Stimulated activated CD4-positive, alpha-beta T cell treated with anti-CD3 and anti-CD28 coated beads, Interleukin-4, amount 100 ng/mL, for 1 hour (primary cell): Measurements from ENCODE around the gene TPSAB1.
"Not testable (repeated sequence)": the region's sequence is repeated elsewhere in the genome, so short reads cannot be mapped to it uniquely, and the experiment has no call there.

Experiments
- DNase-seq: peaks from one replicate; pipeline ENCODE4 v3.0.0-alpha.2; 2020

Gene TPSAB1

GRCh38 chr16:1253701-1254364 lies 13.3 kb downstream of the TPSAB1 start:
- DNase-seq, result not testable (repeated sequence)

- DNase-seq, result not testable (repeated sequence)
These were observed 14.3 kb downstream of the TPSAB1 start for GRCh38 chr16:1254821-1255220.

DNA sequence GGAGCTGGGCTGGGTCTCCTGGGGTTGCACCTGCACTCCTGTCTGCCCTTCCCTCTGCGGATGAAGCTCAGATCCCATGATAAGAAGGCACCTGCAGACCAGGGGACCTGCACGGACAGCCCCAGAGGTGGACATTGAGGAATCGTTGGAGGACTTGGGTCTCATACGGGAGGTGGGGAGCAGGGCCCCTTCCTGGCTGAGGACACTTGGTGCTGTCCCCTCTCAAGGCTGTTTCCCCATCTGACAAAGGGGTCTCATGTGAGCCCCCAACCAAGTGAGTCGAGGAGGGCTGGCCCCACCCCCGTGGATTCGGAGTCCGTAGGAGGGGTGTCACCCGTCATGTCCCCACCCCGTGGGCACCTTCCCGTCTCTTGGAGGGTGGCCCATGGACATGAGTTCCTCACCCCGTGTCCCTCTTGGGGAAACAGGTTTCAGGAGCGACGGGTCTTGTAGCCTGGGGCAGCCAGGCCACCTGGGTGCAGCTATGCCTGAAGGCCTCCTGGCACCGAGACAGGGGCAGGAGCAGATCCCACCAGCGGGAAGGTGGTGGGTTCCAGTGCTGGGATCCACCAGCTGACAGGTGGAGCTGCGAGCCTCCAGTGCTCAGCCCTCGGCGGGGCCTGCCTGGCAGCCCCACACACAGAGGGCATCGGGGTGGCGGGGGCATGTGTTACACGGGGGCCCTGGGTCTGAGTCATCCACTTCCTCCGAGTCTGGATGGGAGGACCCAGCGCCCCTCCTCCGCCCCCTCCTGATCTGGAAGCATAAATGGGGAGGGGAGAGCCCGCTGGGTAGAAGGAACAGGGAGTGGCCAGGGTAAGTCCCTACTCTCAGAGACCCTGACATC lies 15.0 kb downstream of the TPSAB1 start, which contains the start of gene TPSD1:
TSS of gene TPSD1 (plus strand) at position 794 of the 847 bp plus-strand sequence. CDS start 212 bp downstream, outside the sequence.
- not testable (repeated sequence) for DNase-seq

- DNase-seq, result not testable (repeated sequence)
These were observed 15.9 kb downstream of the TPSAB1 start for GRCh38 chr16:1256296-1256873.

DNA sequence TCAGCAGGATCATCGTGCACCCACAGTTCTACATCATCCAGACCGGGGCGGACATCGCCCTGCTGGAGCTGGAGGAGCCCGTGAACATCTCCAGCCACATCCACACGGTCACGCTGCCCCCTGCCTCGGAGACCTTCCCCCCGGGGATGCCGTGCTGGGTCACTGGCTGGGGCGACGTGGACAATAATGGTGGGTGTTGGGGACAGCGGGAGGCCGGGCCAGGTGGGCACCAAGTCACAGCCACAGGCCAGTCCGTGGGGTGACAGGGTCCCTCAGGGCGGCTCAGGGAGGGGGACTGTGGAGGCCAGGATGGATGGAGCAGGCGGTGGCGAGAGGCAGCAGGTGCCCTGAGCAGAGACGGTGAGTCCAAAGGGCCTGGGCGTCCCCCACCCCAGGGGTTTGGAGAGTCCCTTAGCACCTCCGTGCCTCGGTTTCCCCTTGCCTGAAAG lies 16.4 kb downstream of the TPSAB1 start:
- no peak for DNase-seq

DNA sequence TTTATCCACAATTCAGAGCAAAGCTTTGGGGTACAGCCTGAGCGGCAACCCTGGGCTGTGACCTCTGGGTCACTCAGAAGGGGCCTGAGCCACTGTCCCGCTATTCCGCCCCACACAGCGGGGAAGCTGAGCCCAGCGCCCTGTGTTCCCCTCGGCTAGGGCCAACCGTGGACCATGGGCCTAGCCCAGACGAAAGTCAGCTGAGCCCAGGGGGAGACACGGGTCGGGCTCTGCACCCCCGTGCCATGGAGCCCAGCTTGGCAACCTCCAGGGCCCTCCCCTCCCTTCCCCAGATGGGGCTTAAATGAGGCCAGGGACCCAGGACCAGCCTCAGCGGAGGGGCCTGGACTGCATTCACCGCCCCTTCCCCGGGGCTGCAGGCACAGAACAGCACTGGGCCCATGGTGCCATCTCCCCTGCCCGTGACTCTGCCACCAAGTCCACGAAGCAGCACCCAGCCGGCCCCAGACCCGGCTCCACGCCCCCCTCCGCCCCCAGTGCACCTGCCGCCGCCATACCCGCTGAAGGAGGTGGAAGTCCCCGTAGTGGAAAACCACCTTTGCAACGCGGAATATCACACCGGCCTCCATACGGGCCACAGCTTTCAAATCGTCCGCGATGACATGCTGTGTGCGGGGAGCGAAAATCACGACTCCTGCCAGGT lies 17.2 kb downstream of the TPSAB1 start:
- no peak for DNase-seq

DNA sequence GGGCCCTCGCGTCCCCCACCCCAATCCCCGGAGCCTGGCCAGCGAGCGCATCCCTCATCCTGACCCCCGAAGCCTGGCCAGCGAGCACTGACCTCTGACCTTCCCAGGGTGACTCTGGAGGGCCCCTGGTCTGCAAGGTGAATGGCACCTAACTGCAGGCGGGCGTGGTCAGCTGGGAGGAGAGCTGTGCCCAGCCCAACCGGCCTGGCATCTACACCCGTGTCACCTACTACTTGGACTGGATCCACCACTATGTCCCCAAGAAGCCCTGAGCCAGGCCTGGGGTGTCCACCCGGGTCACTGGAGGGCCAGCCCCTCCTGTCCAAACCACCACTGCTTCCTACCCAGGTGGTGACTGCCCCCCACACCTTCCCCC lies 17.7 kb downstream of the TPSAB1 start:
- DNase-seq, result no peak

DNA sequence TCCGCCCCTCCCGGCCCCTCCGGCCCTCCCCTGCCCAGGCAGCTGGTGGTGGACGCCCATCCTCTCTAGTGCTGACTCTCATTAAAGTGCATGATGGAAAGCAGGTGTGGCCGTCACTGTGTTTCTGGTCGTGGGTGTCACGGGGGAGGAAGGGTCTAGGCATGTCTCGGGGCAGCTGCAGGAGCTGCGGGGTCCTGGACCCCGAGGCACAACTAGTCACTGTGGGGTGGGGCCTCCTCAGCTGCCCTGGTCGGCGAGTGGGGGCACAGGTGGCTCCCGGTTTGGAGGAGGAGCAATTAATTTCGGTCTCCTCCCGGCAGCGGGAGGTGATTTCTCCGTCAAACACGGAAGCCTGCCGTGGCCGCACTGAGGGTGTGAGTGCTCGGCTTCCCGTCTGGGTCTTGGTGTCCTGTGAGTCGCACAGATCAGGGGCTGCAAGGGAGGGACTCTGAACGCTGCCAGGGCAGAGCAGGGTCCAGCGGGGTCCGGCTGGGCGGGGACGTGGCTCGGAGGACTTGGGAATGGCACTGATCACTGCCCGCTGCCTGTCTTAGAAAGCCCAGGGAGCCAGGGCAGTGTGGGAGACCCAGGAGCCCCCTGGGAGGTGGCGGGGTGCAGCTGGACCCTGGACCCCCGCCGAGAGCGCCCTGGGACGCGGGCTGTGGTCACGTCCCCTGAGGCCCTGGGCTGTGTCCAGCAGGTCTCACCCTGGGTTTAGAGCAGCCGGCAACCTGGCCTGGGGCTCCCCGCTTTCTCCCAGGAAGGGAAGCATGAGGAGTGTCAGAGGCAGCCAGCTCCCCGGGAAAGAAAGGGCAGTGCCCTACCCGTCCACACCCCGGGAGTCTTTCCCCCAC lies 18.6 kb downstream of the TPSAB1 start:
- no peak for DNase-seq

GRCh38 chr16:1259760-1260068 lies 19.2 kb downstream of the TPSAB1 start:
- no peak for DNase-seq

DNA sequence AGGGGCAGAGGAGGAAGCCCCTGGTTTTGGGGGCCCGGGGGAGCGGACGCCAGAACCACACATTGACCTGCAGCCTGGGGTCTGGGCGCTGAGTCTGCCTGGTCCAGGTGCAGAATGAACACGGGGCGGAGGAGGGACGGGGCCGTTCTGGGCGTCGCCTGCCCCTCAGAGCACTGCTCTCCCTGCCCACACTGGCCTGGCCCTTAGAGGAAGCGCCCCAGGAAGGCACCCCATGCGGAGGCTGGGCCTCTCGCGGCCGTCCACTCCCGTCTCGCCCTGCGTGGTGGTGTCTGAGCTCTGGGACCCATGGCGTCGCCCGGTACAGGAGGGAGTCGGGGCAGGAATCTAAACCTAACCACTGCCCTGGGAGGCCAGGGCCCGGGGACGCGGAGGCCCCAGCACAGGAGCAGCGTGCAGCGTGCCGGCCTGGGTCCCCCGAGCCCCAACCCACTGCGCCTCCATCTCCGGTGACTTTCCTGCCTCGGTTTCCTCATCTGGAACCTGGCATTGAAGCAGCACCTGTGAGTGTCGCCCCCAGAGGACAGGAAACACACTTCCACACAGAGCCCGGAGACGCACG lies 19.7 kb downstream of the TPSAB1 start:
- DNase-seq, result no peak

GRCh38 chr16:1261131-1261892 lies 20.8 kb downstream of the TPSAB1 start:
- no peak for DNase-seq

DNA sequence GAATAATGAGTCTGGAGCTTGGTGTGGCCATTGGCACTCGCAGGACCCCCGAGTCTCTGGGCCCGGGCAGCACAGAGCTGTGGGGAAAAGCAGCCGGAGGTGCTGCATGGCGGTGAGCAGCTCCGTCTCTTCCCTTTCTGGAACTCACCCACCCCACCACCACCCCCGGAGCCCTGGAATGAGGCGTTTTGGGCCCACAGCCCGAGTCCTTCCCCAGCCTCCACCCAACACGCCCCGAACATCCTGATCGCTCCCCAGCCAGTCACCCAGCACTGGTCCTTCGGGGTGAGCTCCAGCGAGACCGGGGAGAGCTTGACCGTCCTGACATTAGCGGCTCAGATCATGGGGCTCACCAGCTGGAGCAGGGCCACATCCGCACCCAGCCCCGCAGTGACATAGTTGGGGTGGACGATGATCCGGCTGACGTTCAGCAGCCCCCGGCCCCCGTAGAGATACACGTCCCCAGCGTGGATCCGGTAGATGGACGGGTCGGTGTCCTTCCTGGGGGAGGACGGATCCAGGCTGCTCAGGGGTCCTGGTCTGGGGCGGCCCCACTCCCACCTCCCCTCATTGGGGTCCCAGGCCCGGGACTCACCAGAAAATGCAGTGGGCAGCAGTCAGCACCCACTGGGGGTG lies 21.8 kb downstream of the TPSAB1 start:
- DNase-seq, result no peak

GRCh38 chr16:1262846-1263221 lies 22.3 kb downstream of the TPSAB1 start:
- no peak for DNase-seq

DNA sequence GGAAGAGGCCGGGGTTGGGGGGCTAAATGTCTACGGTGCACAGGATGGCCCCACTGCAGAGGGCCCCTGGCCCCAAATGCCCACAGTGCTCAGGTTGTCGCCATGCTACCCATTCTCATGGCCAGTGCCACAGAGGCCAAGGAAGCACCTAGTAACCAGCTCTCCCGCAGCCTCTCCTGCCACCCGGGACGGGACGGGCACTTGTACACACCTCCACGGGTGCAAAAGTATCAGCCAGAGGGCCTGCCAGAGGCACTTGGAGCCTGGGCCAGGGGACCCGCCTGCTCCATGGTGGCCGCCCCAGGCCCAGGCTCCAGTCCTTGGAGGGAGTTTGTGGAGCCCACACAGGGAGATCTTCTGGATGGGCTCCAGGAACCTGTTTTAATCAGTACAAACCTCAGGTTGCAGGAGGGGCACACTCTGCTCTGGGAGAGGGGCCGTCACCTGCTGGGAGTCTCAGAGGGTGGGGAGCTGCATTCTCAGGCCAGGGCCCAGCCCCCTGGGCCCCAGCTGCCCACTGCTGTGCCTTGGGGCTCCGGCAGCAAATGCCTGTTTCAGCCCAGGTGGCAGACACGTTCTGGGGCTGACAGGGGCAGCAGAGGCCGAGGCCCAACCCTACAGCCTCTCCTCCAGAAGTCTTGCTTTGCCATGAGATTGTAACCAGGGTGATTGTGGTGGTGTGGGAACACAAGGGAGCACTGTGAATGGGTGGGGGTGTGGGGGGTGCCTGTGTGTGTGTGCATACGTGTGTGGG lies 23.3 kb downstream of the TPSAB1 start:
- no peak for DNase-seq

DNA sequence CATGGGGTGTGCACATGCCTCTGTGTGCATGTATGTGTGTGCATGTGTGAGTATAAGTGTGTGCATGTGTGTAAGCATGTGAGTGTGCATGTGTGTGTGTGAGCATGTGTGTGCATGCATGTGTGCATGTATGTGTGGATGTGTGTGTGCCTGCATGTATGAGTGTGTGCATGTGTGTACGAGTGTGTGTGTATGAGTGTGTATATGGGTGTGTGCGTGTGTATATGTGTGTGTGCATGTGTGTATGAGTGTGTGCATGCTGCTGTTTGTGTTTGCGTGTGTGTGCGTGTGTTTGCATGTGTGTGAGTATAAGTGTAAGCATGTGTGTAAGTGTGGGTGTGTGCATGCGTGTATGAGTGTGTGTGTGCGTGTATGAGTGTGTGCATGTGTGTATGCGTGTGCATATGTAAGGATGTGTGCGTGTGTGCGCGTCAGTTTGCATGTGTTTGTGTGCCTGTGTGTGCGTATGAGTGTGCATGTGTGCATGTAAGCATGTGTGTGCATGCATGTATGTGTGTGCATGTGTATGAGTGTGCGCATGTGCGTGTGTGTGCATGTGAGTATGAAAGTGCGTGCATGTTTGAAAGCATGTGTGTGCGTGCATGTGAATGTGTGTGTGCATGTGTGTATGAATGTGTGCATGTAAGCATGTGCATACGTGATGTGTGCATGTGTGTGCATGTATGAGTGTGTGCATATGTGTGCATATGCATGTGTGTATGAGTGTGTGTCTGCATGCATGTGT lies 24.0 kb downstream of the TPSAB1 start:
- no peak for DNase-seq

DNA sequence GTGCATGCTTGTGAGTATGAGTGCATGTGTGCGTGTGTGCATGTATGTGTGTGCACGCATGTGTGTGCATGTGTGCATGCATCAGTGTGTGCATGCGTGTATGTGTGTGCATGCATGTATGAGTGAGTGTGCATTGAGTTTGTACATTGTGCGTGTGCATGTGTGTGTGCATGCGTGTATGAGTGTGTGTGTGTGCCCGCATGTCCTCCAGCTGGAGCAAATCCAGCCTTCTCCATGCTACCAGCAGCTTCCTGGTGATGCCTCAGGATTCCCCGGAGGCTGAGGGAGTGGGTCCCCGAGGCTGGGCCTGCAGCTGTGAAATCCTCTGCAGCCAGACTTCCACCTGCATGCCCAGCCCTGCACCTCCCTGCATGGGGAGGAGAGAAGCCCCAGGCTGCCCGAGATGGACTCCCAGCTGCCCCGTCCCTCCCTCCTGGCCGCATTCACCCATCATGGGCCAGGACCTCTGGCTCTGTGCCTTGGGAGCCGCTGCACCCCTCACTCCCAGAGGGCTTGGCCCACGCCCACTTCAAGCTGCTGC lies 24.7 kb downstream of the TPSAB1 start:
- DNase-seq, result no peak

- no peak for DNase-seq
These were observed 25.3 kb downstream of the TPSAB1 start for GRCh38 chr16:1265826-1266225.

DNA sequence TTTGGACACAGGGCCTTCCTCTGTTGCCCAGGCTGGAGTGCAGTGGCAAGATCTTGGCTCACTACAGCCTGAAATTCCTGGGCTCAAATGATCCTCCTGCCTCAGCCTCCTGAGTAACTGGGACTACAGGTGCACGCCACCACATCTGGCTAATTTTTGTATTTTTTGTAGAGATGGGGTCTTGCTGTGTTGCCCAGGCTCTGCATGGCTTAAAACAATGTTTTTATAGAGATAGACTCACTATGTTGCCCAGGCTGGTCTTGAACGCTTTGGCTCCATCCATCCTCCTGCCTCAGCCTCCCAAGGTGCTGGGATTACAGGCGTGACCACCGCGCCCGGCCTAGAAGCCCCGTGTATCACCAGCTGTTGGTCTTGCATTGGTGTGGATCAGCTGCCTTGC lies 28.9 kb downstream of the TPSAB1 start:
- not testable (repeated sequence) for DNase-seq

DNA sequence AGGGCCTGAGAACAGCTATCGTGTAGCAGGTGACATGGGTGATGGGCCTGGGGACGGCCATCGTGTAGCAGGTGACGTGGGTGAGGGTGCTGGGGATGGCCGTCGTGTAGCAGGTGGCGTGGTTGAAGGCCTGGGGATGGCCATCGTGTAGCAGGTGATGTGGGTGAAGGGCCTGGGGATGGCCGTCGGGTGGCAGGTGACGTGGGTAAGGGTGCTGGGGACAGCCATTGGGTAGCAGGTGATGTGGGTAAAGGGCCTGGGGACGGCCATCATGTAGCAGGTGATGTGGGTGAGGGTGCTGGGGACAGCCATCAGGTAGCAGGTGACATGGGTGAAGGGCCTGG lies 30.8 kb downstream of the TPSAB1 start:
- DNase-seq, result no peak
